ENCODE measurements around the gene TRMT1.
"Not testable (repeated sequence)": the region's sequence is repeated elsewhere in the genome, so short reads cannot be mapped to it uniquely, and the experiment has no call there.

Gene TRMT1

GRCh38 chr19:13116282-13117175 is at the start of gene TRMT1:
Gene TRMT1 (minus strand): TSS chr19:13116740. CDS start chr19:13116399, 341 bp downstream.
- DNase-seq (ENCODE audit: low spot score): peak; percentile 85

- DNase-seq (ENCODE audit: low spot score): not testable (repeated sequence)
Measured at GRCh38 chr19:13166151-13166550, 49.6 kb upstream of the TRMT1 start.

DNA sequence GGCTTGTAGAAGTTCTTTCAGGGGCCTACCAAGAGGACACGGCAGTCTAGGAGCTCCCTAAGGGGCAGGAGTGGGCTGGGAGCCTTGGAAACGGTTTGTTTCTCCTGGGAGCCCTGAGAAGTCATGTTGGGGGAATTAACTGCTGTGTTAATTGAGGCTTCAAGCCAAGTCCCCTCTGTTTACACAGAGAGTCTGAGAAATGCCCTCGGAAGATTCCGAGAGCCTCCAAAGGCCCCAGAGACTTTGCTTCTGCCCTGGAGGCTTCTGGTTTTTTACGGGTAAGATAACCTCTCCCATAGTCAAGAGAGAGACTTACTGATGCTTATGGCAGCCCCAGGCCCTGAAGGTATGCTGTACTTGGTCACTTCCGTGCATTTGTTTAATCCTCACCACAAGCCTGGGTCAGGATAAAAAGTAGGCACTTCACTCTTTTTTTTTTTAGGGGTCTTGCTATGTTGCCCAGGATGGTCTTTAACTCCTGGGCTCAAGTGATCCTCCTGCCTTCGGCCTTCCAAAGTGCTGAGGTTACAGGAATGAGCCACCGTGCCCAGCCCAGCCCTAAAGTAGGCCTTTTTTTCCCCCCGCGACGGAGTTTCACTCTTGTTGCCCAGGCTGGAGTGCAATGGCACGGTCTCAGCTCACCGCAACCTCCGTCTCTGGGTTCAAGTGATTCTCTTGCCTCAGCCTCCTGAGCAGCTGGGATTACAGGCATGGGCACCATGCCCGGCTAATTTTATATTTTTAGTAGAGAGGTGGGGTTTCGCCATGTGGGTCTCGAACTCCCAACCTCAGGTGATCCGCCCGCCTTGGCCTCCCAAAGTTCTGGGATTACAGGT is 48.8 kb upstream of the TRMT1 start:
- no peak for DNase-seq (ENCODE audit: low spot score)

DNA sequence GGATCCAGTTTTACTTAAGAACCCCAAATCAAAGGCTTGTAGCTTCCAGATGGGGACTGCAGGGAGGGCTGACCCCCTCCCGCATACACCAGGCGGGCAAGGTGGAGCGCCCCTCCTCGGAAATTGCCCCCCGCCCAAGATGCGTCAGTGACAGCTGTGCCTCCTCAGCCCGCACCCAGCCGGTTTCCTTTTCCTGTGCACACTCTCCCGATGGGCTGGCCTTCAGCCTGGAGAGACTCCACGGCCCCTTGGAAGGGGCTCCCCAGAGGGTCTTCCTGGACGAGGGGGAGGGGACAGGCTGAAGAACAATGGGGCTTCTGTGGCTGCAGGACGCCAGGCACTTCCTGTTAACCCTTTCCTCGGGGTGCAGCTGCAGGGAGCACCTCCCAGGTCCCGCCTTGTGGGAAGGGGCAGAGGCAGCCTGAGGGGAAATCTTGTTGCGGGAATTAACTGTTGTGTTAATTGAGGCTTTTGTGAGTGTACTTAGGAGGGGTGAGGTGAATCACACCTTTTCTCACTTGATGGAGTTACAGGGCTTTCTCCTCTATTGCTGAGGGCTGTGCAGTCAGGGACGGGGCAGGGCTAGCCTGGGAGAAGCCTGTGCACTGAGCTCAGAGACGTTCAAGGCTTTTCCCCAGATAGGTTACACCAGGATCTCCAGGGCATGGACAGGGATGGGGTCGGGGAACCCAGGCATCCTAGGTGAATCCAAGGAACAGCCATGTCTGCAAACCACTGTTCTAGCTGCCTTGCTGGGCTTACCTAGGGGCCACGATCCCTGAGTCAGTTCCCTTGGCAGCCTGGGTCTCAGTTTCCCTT is 48.0 kb upstream of the TRMT1 start:
- peak; percentile 40 for DNase-seq (ENCODE audit: low spot score)

- peak; percentile 36 for DNase-seq (ENCODE audit: low spot score)
Measured at GRCh38 chr19:13163609-13164342, 47.2 kb upstream of the TRMT1 start.

GRCh38 chr19:13162724-13163608 is 46.4 kb upstream of the TRMT1 start:
- peak; percentile 86 for DNase-seq (ENCODE audit: low spot score)

- no peak for DNase-seq (ENCODE audit: low spot score)
Measured at GRCh38 chr19:13160557-13160956, 44.0 kb upstream of the TRMT1 start.

- no peak for DNase-seq (ENCODE audit: low spot score)
Measured at GRCh38 chr19:13159713-13160112, 43.2 kb upstream of the TRMT1 start.

GRCh38 chr19:13155472-13156359 is 39.2 kb upstream of the TRMT1 start:
- DNase-seq (ENCODE audit: low spot score): peak; percentile 83

DNA sequence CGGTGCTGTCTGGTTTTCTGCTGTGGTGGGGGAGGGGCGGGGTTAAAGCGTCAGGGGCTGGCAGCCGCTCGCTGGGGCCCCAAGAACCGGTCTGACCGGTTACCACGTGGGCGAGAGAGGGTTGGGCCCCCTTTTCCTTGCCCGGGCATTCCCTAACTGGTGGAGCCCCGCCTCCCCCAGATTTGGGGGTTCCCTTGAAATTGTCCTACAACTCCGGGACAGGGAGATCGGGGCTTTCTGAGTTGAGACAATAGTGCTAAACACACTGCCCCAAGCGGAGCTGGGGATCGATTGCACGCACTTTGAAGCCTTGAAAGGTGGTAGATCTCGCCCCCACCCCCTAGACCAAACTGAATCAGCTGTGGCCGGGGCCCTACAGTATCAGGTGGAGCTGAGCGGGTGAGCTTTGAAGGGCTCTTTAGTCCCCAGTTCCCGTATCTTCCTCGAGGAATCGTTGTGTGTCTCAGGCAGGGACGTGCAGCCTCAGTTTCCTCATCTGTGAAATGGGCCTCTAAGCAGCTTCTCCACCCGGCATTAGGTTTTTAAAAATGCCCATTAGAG is 38.5 kb upstream of the TRMT1 start:
- DNase-seq (ENCODE audit: low spot score): peak; percentile 73

- peak; percentile 53 for DNase-seq (ENCODE audit: low spot score)
Measured at GRCh38 chr19:13154241-13154778, 37.8 kb upstream of the TRMT1 start.

- DNase-seq (ENCODE audit: low spot score): peak; percentile 14
Measured at GRCh38 chr19:13153569-13154240, 37.2 kb upstream of the TRMT1 start.

GRCh38 chr19:13152974-13153568 is 36.5 kb upstream of the TRMT1 start:
- peak; percentile 96 for DNase-seq (ENCODE audit: low spot score)

DNA sequence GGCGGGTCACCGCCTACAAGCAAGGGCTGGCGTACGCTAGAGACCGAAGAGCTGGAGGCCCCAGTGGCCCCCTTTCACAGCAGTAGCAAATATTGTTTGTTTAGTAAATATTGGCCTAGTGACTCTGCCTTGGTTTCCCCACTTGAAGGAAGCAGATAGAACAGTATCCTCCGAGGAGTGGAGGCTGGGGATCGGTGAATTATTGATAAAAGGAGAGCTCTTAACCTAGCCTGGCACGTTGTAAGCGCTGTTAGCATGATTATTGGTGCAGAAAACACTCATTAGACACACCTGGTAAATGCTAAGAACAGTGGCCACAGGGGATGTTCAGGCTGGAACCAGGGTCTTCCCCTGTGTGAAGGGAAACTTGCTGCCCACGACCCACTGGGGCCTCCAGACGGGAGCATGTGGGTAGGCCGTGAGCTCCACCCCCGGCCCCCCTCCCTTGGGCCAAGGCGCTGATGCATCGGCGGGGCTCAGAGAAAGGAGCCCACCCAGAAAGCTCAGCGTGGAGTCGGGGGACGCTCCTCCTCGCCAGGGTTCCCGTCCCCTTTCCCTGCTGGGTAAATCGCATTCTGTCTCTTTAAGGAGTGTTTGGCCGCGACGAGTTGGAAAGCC is 35.9 kb upstream of the TRMT1 start:
- no peak for DNase-seq (ENCODE audit: low spot score)

- DNase-seq (ENCODE audit: low spot score): peak; percentile 97
Measured at GRCh38 chr19:13151605-13152355, 35.2 kb upstream of the TRMT1 start.

DNA sequence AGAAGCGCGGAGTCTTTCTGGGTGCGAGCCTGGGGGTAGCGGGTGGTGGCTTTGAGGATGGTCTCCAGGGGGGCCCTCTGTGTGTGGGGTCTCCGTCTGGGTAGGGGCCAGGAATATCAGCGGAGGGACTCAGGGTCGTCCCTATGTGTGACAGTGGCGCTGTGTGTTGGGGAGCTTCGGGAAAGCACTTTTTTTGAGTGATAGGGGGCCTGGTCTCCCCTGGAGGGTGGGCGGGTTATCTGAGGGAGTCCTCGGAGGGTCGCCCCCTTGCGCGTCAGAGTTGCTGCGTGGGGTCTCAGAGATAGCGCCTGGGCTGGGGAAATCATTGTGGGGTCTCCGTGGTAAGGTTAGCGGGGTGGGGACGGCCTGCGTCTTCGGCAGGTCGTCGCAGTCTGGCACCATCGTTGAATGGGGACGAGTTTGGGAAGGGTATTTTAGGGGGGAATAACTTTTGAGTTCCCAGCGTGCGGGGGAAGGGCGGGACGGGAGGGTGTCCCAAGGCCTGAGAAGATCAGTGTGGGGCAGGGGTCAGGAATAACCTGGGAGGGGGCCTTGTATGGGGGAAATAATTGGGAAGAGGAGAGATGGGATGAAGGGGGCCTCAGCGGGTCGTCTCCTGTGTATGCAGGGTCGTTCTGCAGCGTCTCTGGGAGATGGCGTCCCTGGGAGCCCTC is 34.5 kb upstream of the TRMT1 start:
- peak; percentile 9 for DNase-seq (ENCODE audit: low spot score)

Data from CD4-positive, alpha-beta T cell treated with Interleukin-6 at 100 ng/mL for 8 hours (primary cell).